ENCODE measurements around the gene ZNF552. TPM values are rescaled to one million over a fixed set of nuclear protein-coding genes. Genes with fewer than 3 reads are reported as not detected.

The ZNF552 gene
- total and polyA plus RNA-seq, 2 of the 13 experiments (the other 11 are each of a cell fraction or from before 2014, with no cell fraction given): 8.1 to 16.6 TPM

GRCh38 chr19:57830071-57830602 lies 15.4 kb upstream of the ZNF552 start, which contains the start of gene ZNF587B (continued):
- TF ChIP-seq THAP9 (CRISPR knock-in tag; IDR thresholded peaks at IDR 0.05; ENCODE audit: borderline replicate concordance) (peak; percentile 21; the same call in 1 of the 2 replicates), ZNF598 (CRISPR knock-in tag; IDR thresholded peaks at IDR 0.05; ENCODE audit: borderline replicate concordance) (no peak), ZNF770 (CRISPR knock-in tag; IDR thresholded peaks at IDR 0.05) (peak; percentile 56), ETV5 (CRISPR knock-in tag; IDR thresholded peaks at IDR 0.05; ENCODE audit: borderline replicate concordance) (peak; percentile 41; the same call in 1 of the 2 replicates), KAT8 (CRISPR knock-in tag; IDR thresholded peaks at IDR 0.05) (0 out of 2 replicates have a peak, but pooled peaks have one; percentile 29), REPIN1 (CRISPR knock-in tag; IDR thresholded peaks at IDR 0.05; ENCODE audit: borderline replicate concordance, low read depth) (no peak), RFX5 (IDR thresholded peaks at IDR 0.05; ENCODE audit: low read depth, low read length) (no peak), RXRA (CRISPR knock-in tag; IDR thresholded peaks at IDR 0.05) (0 out of 2 replicates have a peak, but pooled peaks have one; percentile 23), KDM5A (IDR thresholded peaks at IDR 0.05; ENCODE audit: borderline replicate concordance, low read length) (no peak), GATAD2A (CRISPR knock-in tag; IDR thresholded peaks at IDR 0.05) (0 out of 2 replicates have a peak, but pooled peaks have one; percentile 22), SOX6 (IDR thresholded peaks at IDR 0.05) (no peak), SOX6 (CRISPR knock-in tag; IDR thresholded peaks at IDR 0.05) (peak; percentile 25; the same call in 1 of the 2 replicates), SP1 (IDR thresholded peaks at IDR 0.05) (no peak), SP1 (CRISPR knock-in tag; IDR thresholded peaks at IDR 0.05) (no peak), ZNF263 (CRISPR knock-in tag; IDR thresholded peaks at IDR 0.05) (no peak), UBTF (CRISPR knock-in tag; IDR thresholded peaks at IDR 0.05) (no peak), ZNF772 (CRISPR knock-in tag; IDR thresholded peaks at IDR 0.05) (no peak), RXRB (CRISPR knock-in tag; IDR thresholded peaks at IDR 0.05; ENCODE audit: borderline replicate concordance) (0 out of 2 replicates have a peak, but pooled peaks have one; percentile 14), TOPORS (CRISPR knock-in tag; IDR thresholded peaks at IDR 0.05) (no peak), ZNF468 (CRISPR knock-in tag; IDR thresholded peaks at IDR 0.05) (no peak), TEF (CRISPR knock-in tag; IDR thresholded peaks at IDR 0.05) (no peak), DDIT3 (CRISPR knock-in tag; IDR thresholded peaks at IDR 0.05) (no peak)
